ENCODE data around the gene ZC3H11A. TPM values are rescaled to one million over a fixed set of nuclear protein-coding genes. Genes with fewer than 3 reads are reported as not detected.
A peak's percentile ranks its signal among the peaks of the same experiment; 100 is the strongest.
"Not testable (repeated sequence)": the region's sequence is repeated elsewhere in the genome, so short reads cannot be mapped to it uniquely, and the experiment has no call there.

The ZC3H11A gene
- total RNA-seq, 2 experiments from 2014 or later, result 92.8 to 112 TPM

DNA sequence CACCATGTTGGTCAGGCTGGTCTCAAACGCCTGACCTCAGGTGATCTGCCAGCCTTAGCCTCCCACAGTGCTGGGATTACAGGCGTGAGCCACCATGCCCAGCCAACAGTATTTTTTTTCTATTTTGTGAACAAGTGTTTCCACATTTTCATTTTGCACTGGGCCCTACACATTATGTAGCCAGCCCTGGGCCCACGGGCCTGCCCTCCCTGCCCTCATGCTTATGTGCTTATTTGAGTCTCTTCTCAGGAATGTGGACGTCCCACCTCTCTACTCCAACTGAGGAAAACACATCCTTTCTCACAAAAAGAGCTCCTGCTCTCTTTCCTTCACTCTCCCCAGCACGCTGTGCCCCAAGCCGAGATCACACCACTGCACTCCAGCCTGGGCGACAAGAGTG is 13.5 kb upstream of the ZC3H11A start:
- H3K9me3 Mint-ChIP-seq (ENCODE audit: low read depth), result peaks cover 3% of the 10 kb centered on the region
- CTCF ChIA-PET, result interaction anchor here (0.6 kb wide), 1 partner anchor 454 kb away, joined by 3 read pairs; no protein-coding TSS in a partner anchor

GRCh38 chr1:203789966-203790365 is 5.5 kb upstream of the ZC3H11A start:
- peaks cover 3% of the 10 kb centered on the region for H3K4me1 Mint-ChIP-seq
- H3K27ac Mint-ChIP-seq, result no peak overlapping the region
- DNase-seq, result no peak
- CTCF ChIA-PET, result interaction anchor here (0.6 to 1.0 kb wide), 2 partner anchors 42 to 481 kb away, joined by 3 read pairs; no protein-coding TSS in a partner anchor
- intact Hi-C loops (cut with DNase I, micrococcal nuclease), result loop anchor here in 1 of 2 experiments (10.0 kb wide), 1 partner anchor 785 kb away; the partner anchor contains the start of gene TMEM183A
- POLR2A ChIA-PET, result no interaction called here
- H3K27me3 Mint-ChIP-seq, result no peaks in the 10 kb centered on the region
- no peak overlapping the region for H3K4me3 Mint-ChIP-seq
- no peak for ATAC-seq
- H3K9me3 Mint-ChIP-seq (ENCODE audit: low read depth), result peaks cover 3% of the 10 kb centered on the region
- H3K36me3 Mint-ChIP-seq (ENCODE audit: low read depth), result no peaks in the 10 kb centered on the region

More for the DNA sequence above, 13.5 kb upstream of the ZC3H11A start:
- peaks cover 7% of the 10 kb centered on the region for H3K4me1 Mint-ChIP-seq
- no peak for ATAC-seq
- H3K36me3 Mint-ChIP-seq (ENCODE audit: low read depth), result peaks cover under 1% of the 10 kb centered on the region
- H3K4me3 Mint-ChIP-seq, result no peak overlapping the region
- intact Hi-C loops (cut with DNase I, micrococcal nuclease), result no loop called here
- no peak for DNase-seq
- H3K27me3 Mint-ChIP-seq, result no peaks in the 10 kb centered on the region
- POLR2A ChIA-PET, result interaction anchor here (0.6 kb wide), 2 partner anchors 203 to 1955 kb away, joined by 3 to 6 read pairs; no protein-coding TSS in a partner anchor
- H3K27ac Mint-ChIP-seq, result no peak overlapping the region

DNA sequence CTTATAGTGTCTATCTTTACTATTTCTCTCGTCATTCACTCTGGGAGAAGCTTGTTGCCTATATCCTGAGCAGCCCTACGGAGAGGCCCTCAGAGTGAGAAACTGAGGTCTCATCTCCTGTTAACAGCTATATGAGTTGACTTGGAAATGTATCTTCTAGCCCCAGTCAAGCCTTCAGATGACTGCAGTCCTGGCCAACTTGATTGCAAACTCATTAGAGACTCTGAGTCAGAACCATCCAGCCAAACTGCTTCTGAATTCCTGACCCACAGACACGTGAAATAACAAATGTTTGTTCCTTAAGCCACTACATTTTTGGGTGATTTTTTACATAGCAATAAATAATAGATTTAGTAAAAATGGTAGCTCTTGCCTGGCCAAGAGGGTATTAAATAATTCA is 3.9 kb upstream of the ZC3H11A start:
- H3K27ac Mint-ChIP-seq, result no peak overlapping the region
- ATAC-seq (no peak), DNase-seq (no peak)
- intact Hi-C loops (cut with DNase I, micrococcal nuclease), result loop anchor here in 1 of 2 experiments (10.0 kb wide), 1 partner anchor 787 kb away; the partner anchor contains the start of gene TMEM183A
- H3K4me1 Mint-ChIP-seq, result peaks cover 7% of the 10 kb centered on the region
- POLR2A ChIA-PET, result no interaction called here
- no peaks in the 10 kb centered on the region for H3K27me3 Mint-ChIP-seq
- no peak overlapping the region for H3K4me3 Mint-ChIP-seq
- peaks cover 6% of the 10 kb centered on the region for H3K36me3 Mint-ChIP-seq (ENCODE audit: low read depth)
- CTCF ChIA-PET, result interaction anchor here (0.6 to 1.6 kb wide), 2 partner anchors 8 to 607 kb away, joined by 3 to 4 read pairs; no protein-coding TSS in a partner anchor
- no peaks in the 10 kb centered on the region for H3K9me3 Mint-ChIP-seq (ENCODE audit: low read depth)

DNA sequence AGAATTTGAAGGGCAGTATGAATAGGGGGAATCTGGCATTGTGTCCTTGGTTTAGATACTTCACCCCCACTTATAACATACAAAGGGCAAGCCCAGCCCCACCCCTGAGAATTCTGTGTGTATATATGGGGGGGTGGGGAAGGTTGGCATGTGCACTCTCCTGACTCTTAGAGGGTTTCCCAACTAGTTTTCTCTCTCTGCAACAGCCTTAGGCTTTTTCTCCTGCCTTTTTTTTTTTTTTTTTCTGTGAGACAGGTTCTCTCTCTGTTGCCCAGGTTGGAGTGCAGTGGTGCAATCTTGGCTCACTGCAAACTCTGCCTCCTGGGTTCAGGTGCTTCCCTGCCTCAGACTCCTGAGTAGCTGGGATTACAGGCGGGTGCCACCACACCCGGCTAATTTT is 2.9 kb upstream of the ZC3H11A start:
- H3K9me3 Mint-ChIP-seq (ENCODE audit: low read depth), result peaks cover 1% of the 10 kb centered on the region
- H3K27me3 Mint-ChIP-seq, result no peaks in the 10 kb centered on the region
- peaks cover 15% of the 10 kb centered on the region for H3K4me1 Mint-ChIP-seq
- H3K4me3 Mint-ChIP-seq, result no peak overlapping the region
- no peak for ATAC-seq
- peaks cover 14% of the 10 kb centered on the region for H3K36me3 Mint-ChIP-seq (ENCODE audit: low read depth)
- ChIA-PET CTCF (interaction anchor here (0.6 to 1.6 kb wide), 2 partner anchors 27 to 606 kb away, joined by 3 to 4 read pairs; no protein-coding TSS in a partner anchor), POLR2A (no interaction called here)
- intact Hi-C loops (cut with DNase I, micrococcal nuclease), result loop anchor here in 1 of 2 experiments (10.0 kb wide), 1 partner anchor 788 kb away; the partner anchor contains the start of gene TMEM183A
- no peak overlapping the region for H3K27ac Mint-ChIP-seq
- no peak for DNase-seq

DNA sequence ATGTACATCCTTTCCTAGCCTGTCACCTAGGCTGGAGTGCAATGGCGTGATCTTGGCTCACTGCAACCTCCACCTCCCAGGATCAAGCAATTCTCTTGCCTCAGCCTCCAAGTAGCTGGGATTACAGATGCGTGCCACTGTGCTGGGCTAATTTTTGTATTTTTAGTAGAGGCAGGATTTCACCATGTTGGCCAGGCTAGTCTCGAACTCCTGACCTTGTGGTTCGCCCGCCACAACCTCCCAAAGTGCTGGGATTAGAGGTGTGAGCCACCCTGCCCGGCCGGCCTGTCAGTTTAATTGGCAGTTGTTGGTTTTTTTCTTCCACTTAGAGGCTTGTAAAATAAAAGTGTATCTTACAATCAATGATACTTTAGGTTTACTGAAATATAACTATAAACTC is 1.9 kb upstream of the ZC3H11A start:
- Mint-ChIP-seq H3K4me1 (peaks cover 26% of the 10 kb centered on the region), H3K36me3 (ENCODE audit: low read depth) (peaks cover 25% of the 10 kb centered on the region)
- CTCF ChIA-PET, result interaction anchor here (0.8 kb wide), 1 partner anchor 528 kb away, joined by 3 read pairs; no protein-coding TSS in a partner anchor
- H3K27me3 Mint-ChIP-seq; DNase-seq; POLR2A ChIA-PET; H3K4me3 Mint-ChIP-seq; H3K27ac Mint-ChIP-seq; ATAC-seq; H3K9me3 Mint-ChIP-seq (ENCODE audit: low read depth): not testable (repeated sequence)
- intact Hi-C loops (cut with DNase I, micrococcal nuclease), result loop anchor here in 1 of 2 experiments (10.0 kb wide), 1 partner anchor 789 kb away; the partner anchor contains the start of gene TMEM183A

GRCh38 chr1:203794764-203795440 is 521 bp upstream of the ZC3H11A start:
- H3K27ac Mint-ChIP-seq, result peak overlapping the region; percentile 96
- peaks cover 38% of the 10 kb centered on the region for H3K36me3 Mint-ChIP-seq (ENCODE audit: low read depth)
- no peak for DNase-seq
- POLR2A ChIA-PET, result no interaction called here
- intact Hi-C loops (cut with DNase I, micrococcal nuclease), result loop anchor here (1.0 to 10.0 kb wide), 6 partner anchors 29 to 790 kb away; partner anchors contain the start of genes LAX1 (in 2 of the 2), SNRPE (in 2 of the 2), PPP1R15B (in 1 of the 2) and TMEM183A (in 1 of the 2)
- ATAC-seq, result no peak
- peaks cover 38% of the 10 kb centered on the region for H3K4me1 Mint-ChIP-seq
- H3K4me3 Mint-ChIP-seq, result peak overlapping the region; percentile 86
- CTCF ChIA-PET, result no interaction called here
- peaks cover 2% of the 10 kb centered on the region for H3K9me3 Mint-ChIP-seq (ENCODE audit: low read depth)
- no peaks in the 10 kb centered on the region for H3K27me3 Mint-ChIP-seq

DNA sequence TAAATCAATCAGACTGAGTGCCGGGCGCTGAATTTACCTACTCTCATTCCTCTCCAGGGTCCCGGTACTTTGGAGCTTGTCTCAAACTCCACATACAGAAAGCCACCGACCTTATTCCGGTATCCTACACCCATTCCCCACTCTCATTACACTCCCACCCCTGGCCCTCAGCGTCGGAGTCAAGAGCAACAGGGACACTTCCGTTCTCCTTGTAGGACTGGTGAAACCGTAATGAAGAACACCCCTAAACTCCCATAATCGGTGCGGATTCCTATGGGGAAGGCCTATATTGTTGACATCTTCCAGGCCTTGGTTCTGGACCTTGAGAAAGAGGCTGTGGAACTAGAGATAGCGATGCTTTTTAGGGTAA is 798 bp downstream of the ZC3H11A start:
- DNase-seq (peak; percentile 55), ATAC-seq (peak; percentile 28)
- peak overlapping the region; percentile 86 for H3K4me3 Mint-ChIP-seq
- intact Hi-C loops (cut with DNase I, micrococcal nuclease), result loop anchor here in 1 of 2 experiments (2.0 to 10.0 kb wide), 3 partner anchors 169 to 791 kb away; partner anchors contain the start of genes ATP2B4 and TMEM183A
- H3K4me1 Mint-ChIP-seq, result peaks cover 48% of the 10 kb centered on the region
- CTCF ChIA-PET, result no interaction called here
- H3K27ac Mint-ChIP-seq, result peak overlapping the region; percentile 96
- no peaks in the 10 kb centered on the region for H3K27me3 Mint-ChIP-seq
- peaks cover 46% of the 10 kb centered on the region for H3K36me3 Mint-ChIP-seq (ENCODE audit: low read depth)
- POLR2A ChIA-PET, result no interaction called here
- H3K9me3 Mint-ChIP-seq (ENCODE audit: low read depth), result peaks cover 2% of the 10 kb centered on the region

GRCh38 chr1:203797216-203797615 is 1.8 kb downstream of the ZC3H11A start:
- ATAC-seq (no peak), DNase-seq (no peak)
- Mint-ChIP-seq H3K27me3 (no peaks in the 10 kb centered on the region), H3K4me1 (peaks cover 54% of the 10 kb centered on the region), H3K36me3 (ENCODE audit: low read depth) (peaks cover 48% of the 10 kb centered on the region), H3K9me3 (ENCODE audit: low read depth) (peaks cover 2% of the 10 kb centered on the region), H3K4me3 (peak overlapping the region; percentile 86), H3K27ac (peak overlapping the region; percentile 38)
- POLR2A ChIA-PET, result interaction anchor here (0.6 kb wide), 1 partner anchor 12 kb away, joined by 5 read pairs; no protein-coding TSS in a partner anchor
- CTCF ChIA-PET, result no interaction called here
- intact Hi-C loops (cut with DNase I, micrococcal nuclease), result loop anchor here in 1 of 2 experiments (2.0 to 10.0 kb wide), 3 partner anchors 170 to 792 kb away; partner anchors contain the start of genes ATP2B4 and TMEM183A

DNA sequence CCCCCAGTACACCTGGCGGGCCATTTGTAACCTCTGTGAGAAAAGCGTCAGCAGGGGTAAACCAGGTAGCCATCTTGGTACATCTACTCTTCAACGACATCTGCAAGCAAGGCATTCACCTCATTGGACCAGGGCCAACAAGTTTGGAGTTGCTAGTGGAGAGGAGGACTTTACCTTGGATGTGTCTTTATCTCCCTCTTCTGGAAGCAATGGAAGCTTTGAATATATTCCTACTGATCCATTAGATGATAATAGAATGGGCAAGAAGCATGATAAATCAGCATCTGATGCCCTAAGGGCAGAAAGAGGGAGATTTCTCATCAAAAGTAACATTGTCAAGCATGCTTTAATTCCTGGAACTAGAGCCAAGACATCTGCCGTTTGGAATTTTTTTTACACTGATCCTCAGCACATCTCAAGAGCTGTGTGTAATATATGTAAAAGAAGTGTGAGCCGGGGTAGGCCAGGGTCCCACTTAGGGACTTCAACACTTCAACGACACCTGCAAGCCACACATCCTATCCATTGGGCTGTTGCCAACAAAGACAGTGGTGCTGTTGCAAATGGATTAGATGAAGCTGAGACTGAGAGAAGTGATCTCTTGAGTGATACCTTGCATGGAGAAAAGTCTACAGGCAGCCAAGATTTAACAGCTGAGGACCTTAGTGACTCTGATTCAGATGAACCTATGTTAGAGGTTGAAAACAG is 2.7 kb downstream of the ZC3H11A start:
- intact Hi-C loops (cut with DNase I, micrococcal nuclease), result loop anchor here in 1 of 2 experiments (2.0 to 10.0 kb wide), 3 partner anchors 171 to 793 kb away; partner anchors contain the start of genes ATP2B4 and TMEM183A
- H3K9me3 Mint-ChIP-seq (ENCODE audit: low read depth), result peaks cover 2% of the 10 kb centered on the region
- POLR2A ChIA-PET, result no interaction called here
- DNase-seq, result no peak
- ATAC-seq, result no peak
- peaks cover 56% of the 10 kb centered on the region for H3K36me3 Mint-ChIP-seq (ENCODE audit: low read depth)
- CTCF ChIA-PET, result interaction anchor here (0.8 kb wide), 1 partner anchor 116 kb away, joined by 3 read pairs; no protein-coding TSS in a partner anchor
- H3K4me3 Mint-ChIP-seq, result no peak overlapping the region
- H3K4me1 Mint-ChIP-seq, result peaks cover 59% of the 10 kb centered on the region
- no peak overlapping the region for H3K27ac Mint-ChIP-seq
- no peaks in the 10 kb centered on the region for H3K27me3 Mint-ChIP-seq

DNA sequence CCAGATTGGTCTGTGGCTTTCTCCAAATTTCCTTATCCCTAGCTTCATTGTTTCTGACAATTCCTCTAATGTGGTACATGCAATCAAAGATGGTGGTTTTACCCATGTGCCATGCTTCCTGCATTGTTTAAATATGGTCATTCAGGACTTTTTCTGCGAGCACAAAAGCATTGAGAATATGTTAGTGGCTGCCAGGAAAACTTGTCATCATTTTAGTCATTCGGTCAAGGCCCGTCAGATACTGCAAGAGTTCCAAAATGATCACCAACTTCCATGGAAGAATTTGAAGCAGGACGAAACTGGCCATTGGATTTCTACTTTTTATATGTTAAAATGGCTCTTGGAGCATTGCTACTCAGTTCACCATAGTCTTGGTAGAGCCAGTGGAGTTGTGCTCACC is 3.7 kb downstream of the ZC3H11A start:
- ATAC-seq (no peak), DNase-seq (no peak)
- Mint-ChIP-seq H3K4me3 (no peak overlapping the region), H3K27ac (peak overlapping the region; percentile 30), H3K4me1 (peaks cover 65% of the 10 kb centered on the region), H3K27me3 (no peaks in the 10 kb centered on the region), H3K9me3 (ENCODE audit: low read depth) (peaks cover 2% of the 10 kb centered on the region), H3K36me3 (ENCODE audit: low read depth) (peaks cover 64% of the 10 kb centered on the region)
- intact Hi-C loops (cut with DNase I, micrococcal nuclease), result loop anchor here in 1 of 2 experiments (5.0 to 10.0 kb wide), 2 partner anchors 708 to 794 kb away; partner anchors contain the start of gene TMEM183A
- CTCF ChIA-PET, result interaction anchor here (0.8 kb wide), 1 partner anchor 115 kb away, joined by 3 read pairs; no protein-coding TSS in a partner anchor
- POLR2A ChIA-PET, result no interaction called here

- POLR2A ChIA-PET, result interaction anchor here (0.7 kb wide), 1 partner anchor 17 kb away, joined by 3 read pairs; no protein-coding TSS in a partner anchor
- Mint-ChIP-seq H3K27me3 (no peaks in the 10 kb centered on the region), H3K4me1 (peaks cover 62% of the 10 kb centered on the region), H3K27ac (no peak overlapping the region), H3K9me3 (ENCODE audit: low read depth) (peaks cover 2% of the 10 kb centered on the region), H3K36me3 (ENCODE audit: low read depth) (peaks cover 68% of the 10 kb centered on the region), H3K4me3 (no peak overlapping the region)
- no peak for DNase-seq
- CTCF ChIA-PET, result interaction anchor here (0.7 to 1.4 kb wide), 2 partner anchors 8 to 12 kb away, joined by 3 read pairs; no protein-coding TSS in a partner anchor
- intact Hi-C loops (cut with DNase I, micrococcal nuclease), result loop anchor here in 1 of 2 experiments (5.0 to 10.0 kb wide), 2 partner anchors 707 to 795 kb away; partner anchors contain the start of gene TMEM183A
- ATAC-seq, result no peak
Observed at GRCh38 chr1:203799971-203800370, 4.5 kb downstream of the ZC3H11A start.
